ENCODE results near the gene JADE2. TPM values are rescaled to one million over a fixed set of nuclear protein-coding genes. Genes with fewer than 3 reads are reported as not detected.

JADE2 gene
- polyA plus RNA-seq, 2 donors, result 3.8 to 4.1 TPM

- no peak overlapping the region for H3K27ac ChIP-seq (ENCODE audit: low read depth in 2 of 2, low read length in 1 of 2)
- no peaks in the 10 kb centered on the region for H3K4me1 ChIP-seq (ENCODE audit: control insufficient read depth in 2 of 2, insufficient read depth in 2 of 2, low read length in 1 of 2)
- no peaks in the 10 kb centered on the region for H3K27me3 ChIP-seq (ENCODE audit: control insufficient read depth in 1 of 2, insufficient read depth in 2 of 2, low read length in 2 of 2)
- H3K4me3 ChIP-seq (ENCODE audit: low read depth in 1 of 2, low read length in 2 of 2), result no peak overlapping the region
- peaks cover 11 to 14% of the 10 kb centered on the region in 2 donors for H3K36me3 ChIP-seq (ENCODE audit: control insufficient read depth in 2 of 2, insufficient read depth in 2 of 2, low read length in 1 of 2)
- H3K9me3 ChIP-seq (ENCODE audit: control insufficient read depth in 2 of 2, insufficient read depth in 1 of 2, low read depth in 1 of 2, low read length in 1 of 2), result no peaks in the 10 kb centered on the region
- WGBS, 2 donors, result 86% methylated on average over 5 of the region's 5 CpGs
Observed at GRCh38 chr5:134606726-134607125, 81.3 kb downstream of the JADE2 start.

- Histone ChIP-seq H3K27ac (ENCODE audit: low read depth in 2 of 2, low read length in 1 of 2) (no peak overlapping the region), H3K4me1 (ENCODE audit: control insufficient read depth in 2 of 2, insufficient read depth in 2 of 2, low read length in 1 of 2) (no peaks in the 10 kb centered on the region), H3K27me3 (ENCODE audit: control insufficient read depth in 1 of 2, insufficient read depth in 2 of 2, low read length in 2 of 2) (no peaks in the 10 kb centered on the region), H3K36me3 (ENCODE audit: control insufficient read depth in 2 of 2, insufficient read depth in 2 of 2, low read length in 1 of 2) (peaks cover 11 to 14% of the 10 kb centered on the region in 2 donors), H3K4me3 (ENCODE audit: low read depth in 1 of 2, low read length in 2 of 2) (no peak overlapping the region), H3K9me3 (ENCODE audit: control insufficient read depth in 2 of 2, insufficient read depth in 1 of 2, low read depth in 1 of 2, low read length in 1 of 2) (no peaks in the 10 kb centered on the region)
- WGBS, 2 donors, result 73 to 78% methylated on average over 3 of the region's 3 CpGs
Observed at GRCh38 chr5:134608555-134608954, 83.1 kb downstream of the JADE2 start.

GRCh38 chr5:134609232-134609851 lies 83.9 kb downstream of the JADE2 start:
- H3K36me3 ChIP-seq (ENCODE audit: control insufficient read depth in 2 of 2, insufficient read depth in 2 of 2, low read length in 1 of 2), result peaks cover 8 to 12% of the 10 kb centered on the region in 2 donors
- H3K27ac ChIP-seq (ENCODE audit: low read depth in 2 of 2, low read length in 1 of 2), result no peak overlapping the region

GRCh38 chr5:134610725-134611124 lies 85.3 kb downstream of the JADE2 start:
- Histone ChIP-seq H3K27me3 (ENCODE audit: control insufficient read depth in 1 of 2, insufficient read depth in 2 of 2, low read length in 2 of 2) (no peaks in the 10 kb centered on the region), H3K36me3 (ENCODE audit: control insufficient read depth in 2 of 2, insufficient read depth in 2 of 2, low read length in 1 of 2) (peaks cover 8 to 15% of the 10 kb centered on the region in 2 donors), H3K9me3 (ENCODE audit: control insufficient read depth in 2 of 2, insufficient read depth in 1 of 2, low read depth in 1 of 2, low read length in 1 of 2) (no peaks in the 10 kb centered on the region), H3K27ac (ENCODE audit: low read depth in 2 of 2, low read length in 1 of 2) (no peak overlapping the region), H3K4me1 (ENCODE audit: control insufficient read depth in 2 of 2, insufficient read depth in 2 of 2, low read length in 1 of 2) (no peaks in the 10 kb centered on the region), H3K4me3 (ENCODE audit: low read depth in 1 of 2, low read length in 2 of 2) (no peak overlapping the region)

More at GRCh38 chr5:134609232-134609851, 83.9 kb downstream of the JADE2 start:
- 54 to 72% methylated on average over 3 of the region's 3 CpGs for WGBS, 2 donors
- H3K4me3 ChIP-seq (ENCODE audit: low read depth in 1 of 2, low read length in 2 of 2), result no peak overlapping the region
- no peaks in the 10 kb centered on the region for H3K4me1 ChIP-seq (ENCODE audit: control insufficient read depth in 2 of 2, insufficient read depth in 2 of 2, low read length in 1 of 2)
- no peaks in the 10 kb centered on the region for H3K27me3 ChIP-seq (ENCODE audit: control insufficient read depth in 1 of 2, insufficient read depth in 2 of 2, low read length in 2 of 2)
- H3K9me3 ChIP-seq (ENCODE audit: control insufficient read depth in 2 of 2, insufficient read depth in 1 of 2, low read depth in 1 of 2, low read length in 1 of 2), result no peaks in the 10 kb centered on the region

- whole genome bisulfite sequencing, 2 donors, result 95 to 96% methylated on average over 4 of the region's 4 CpGs
- H3K36me3 ChIP-seq (ENCODE audit: control insufficient read depth in 2 of 2, insufficient read depth in 2 of 2, low read length in 1 of 2), result peaks cover 8 to 12% of the 10 kb centered on the region in 2 donors
- H3K27ac ChIP-seq (ENCODE audit: low read depth in 2 of 2, low read length in 1 of 2), result no peak overlapping the region
- H3K4me3 ChIP-seq (ENCODE audit: low read depth in 1 of 2, low read length in 2 of 2), result no peak overlapping the region
- no peaks in the 10 kb centered on the region for H3K4me1 ChIP-seq (ENCODE audit: control insufficient read depth in 2 of 2, insufficient read depth in 2 of 2, low read length in 1 of 2)
- no peaks in the 10 kb centered on the region for H3K9me3 ChIP-seq (ENCODE audit: control insufficient read depth in 2 of 2, insufficient read depth in 1 of 2, low read depth in 1 of 2, low read length in 1 of 2)
- no peaks in the 10 kb centered on the region for H3K27me3 ChIP-seq (ENCODE audit: control insufficient read depth in 1 of 2, insufficient read depth in 2 of 2, low read length in 2 of 2)
Observed at GRCh38 chr5:134611515-134611914, 86.0 kb downstream of the JADE2 start.

- H3K4me1 ChIP-seq (ENCODE audit: control insufficient read depth in 2 of 2, insufficient read depth in 2 of 2, low read length in 1 of 2), result no peaks in the 10 kb centered on the region
- no peak overlapping the region for H3K27ac ChIP-seq (ENCODE audit: low read depth in 2 of 2, low read length in 1 of 2)
- no peaks in the 10 kb centered on the region for H3K9me3 ChIP-seq (ENCODE audit: control insufficient read depth in 2 of 2, insufficient read depth in 1 of 2, low read depth in 1 of 2, low read length in 1 of 2)
- no peak overlapping the region for H3K4me3 ChIP-seq (ENCODE audit: low read depth in 1 of 2, low read length in 2 of 2)
- H3K36me3 ChIP-seq (ENCODE audit: control insufficient read depth in 2 of 2, insufficient read depth in 2 of 2, low read length in 1 of 2), result peaks cover 0 to 4% of the 10 kb centered on the region in 2 donors
- WGBS, 2 donors, result 95 to 96% methylated on average over 5 of the region's 5 CpGs
- no peaks in the 10 kb centered on the region for H3K27me3 ChIP-seq (ENCODE audit: control insufficient read depth in 1 of 2, insufficient read depth in 2 of 2, low read length in 2 of 2)
Observed at GRCh38 chr5:134614450-134615085, 89.1 kb downstream of the JADE2 start.

GRCh38 chr5:134620634-134621033 lies 95.2 kb downstream of the JADE2 start:
- Histone ChIP-seq H3K4me3 (ENCODE audit: low read depth in 1 of 2, low read length in 2 of 2) (no peak overlapping the region), H3K4me1 (ENCODE audit: control insufficient read depth in 2 of 2, insufficient read depth in 2 of 2, low read length in 1 of 2) (no peaks in the 10 kb centered on the region), H3K27me3 (ENCODE audit: control insufficient read depth in 1 of 2, insufficient read depth in 2 of 2, low read length in 2 of 2) (no peaks in the 10 kb centered on the region), H3K27ac (ENCODE audit: low read depth in 2 of 2, low read length in 1 of 2) (no peak overlapping the region), H3K36me3 (ENCODE audit: control insufficient read depth in 2 of 2, insufficient read depth in 2 of 2, low read length in 1 of 2) (no peaks in the 10 kb centered on the region), H3K9me3 (ENCODE audit: control insufficient read depth in 2 of 2, insufficient read depth in 1 of 2, low read depth in 1 of 2, low read length in 1 of 2) (no peaks in the 10 kb centered on the region)
- 95 to 97% methylated on average over 2 of the region's 2 CpGs for WGBS, 2 donors

GRCh38 chr5:134625559-134625958 lies 100.1 kb downstream of the JADE2 start:
- no peaks in the 10 kb centered on the region for H3K36me3 ChIP-seq (ENCODE audit: control insufficient read depth in 2 of 2, insufficient read depth in 2 of 2, low read length in 1 of 2)
- H3K4me3 ChIP-seq (ENCODE audit: low read depth in 1 of 2, low read length in 2 of 2), result no peak overlapping the region
- H3K27ac ChIP-seq (ENCODE audit: low read depth in 2 of 2, low read length in 1 of 2), result peak overlapping the region in 1 of 2 donors; percentile 49
- WGBS, 2 donors, result 86 to 97% methylated on average over 1 of the region's 1 CpG
- H3K9me3 ChIP-seq (ENCODE audit: control insufficient read depth in 2 of 2, insufficient read depth in 1 of 2, low read depth in 1 of 2, low read length in 1 of 2), result no peaks in the 10 kb centered on the region
- H3K27me3 ChIP-seq (ENCODE audit: control insufficient read depth in 1 of 2, insufficient read depth in 2 of 2, low read length in 2 of 2), result no peaks in the 10 kb centered on the region
- H3K4me1 ChIP-seq (ENCODE audit: control insufficient read depth in 2 of 2, insufficient read depth in 2 of 2, low read length in 1 of 2), result no peaks in the 10 kb centered on the region

- WGBS, 2 donors, result 50% methylated on average over 2 of the region's 2 CpGs
- H3K27ac ChIP-seq (ENCODE audit: low read depth in 2 of 2, low read length in 1 of 2), result no peak overlapping the region
- H3K27me3 ChIP-seq (ENCODE audit: control insufficient read depth in 1 of 2, insufficient read depth in 2 of 2, low read length in 2 of 2), result no peaks in the 10 kb centered on the region
- H3K36me3 ChIP-seq (ENCODE audit: control insufficient read depth in 2 of 2, insufficient read depth in 2 of 2, low read length in 1 of 2), result no peaks in the 10 kb centered on the region
- no peaks in the 10 kb centered on the region for H3K4me1 ChIP-seq (ENCODE audit: control insufficient read depth in 2 of 2, insufficient read depth in 2 of 2, low read length in 1 of 2)
- H3K9me3 ChIP-seq (ENCODE audit: control insufficient read depth in 2 of 2, insufficient read depth in 1 of 2, low read depth in 1 of 2, low read length in 1 of 2), result no peaks in the 10 kb centered on the region
- H3K4me3 ChIP-seq (ENCODE audit: low read depth in 1 of 2, low read length in 2 of 2), result no peak overlapping the region
Observed at GRCh38 chr5:134626369-134627014, 101.0 kb downstream of the JADE2 start.

Data from esophagus (tissue), 2 donors.